Caco-2 (cell line): ENCODE results near the gene SCNN1G. TPM values are rescaled to one million over a fixed set of nuclear protein-coding genes. Genes with fewer than 3 reads are reported as not detected.

Experiments
- BruUV-seq: library from RNA; stranded (reverse); fragments of 400-500 nt; replicated peaks from 2 replicates; lab custom pipeline; 2021; lab: Mats Ljungman, UMichigan
- CTCF ChIA-PET: fragments of 300-600 bp; sonication (Branson Sonifier 250); formaldehyde crosslinking; loops from one replicate; lab custom pipeline; 2022; ENCODE audit warnings: antibody characterized with exemption; lab: Charles Lee
- POLR2A ChIA-PET: fragments of 300-600 bp; sonication (Branson Sonifier 250); formaldehyde crosslinking; loops from one replicate; lab custom pipeline; 2022; ENCODE audit warnings: antibody characterized with exemption; lab: Charles Lee
- DNase-seq, 2 experiments: peaks; one replicate each; pipeline versions ENCODE4 v3.0.0 to v3.0.0-alpha.2; 2020 to 2022
- H3K27me3 ChIP-seq: replicated peaks from 2 replicates; pipeline ENCODE4 v1.6.0; 2011; ENCODE audit warnings: low read length; ENCODE audit not compliant: control insufficient read depth, insufficient read depth
- H3K36me3 ChIP-seq: 2 replicates; pipeline ENCODE4 v1.5.1; 2011; ENCODE audit warnings: low read length; ENCODE audit not compliant: control insufficient read depth, insufficient read depth
- H3K4me1 ChIP-seq: fragments of 250-450 bp; sonication (Bioruptor Pico); 2 replicates; pipeline ENCODE4 v1.5.1; 2020; ENCODE audit warnings: mild to moderate bottlenecking
- H3K4me3 ChIP-seq: 2 replicates; pipeline ENCODE4 v1.5.1; 2011; ENCODE audit warnings: low read depth, mild to moderate bottlenecking, control low read depth, low read length
- H3K9me3 ChIP-seq: fragments of 250-450 bp; sonication (Bioruptor Pico); 2 replicates; pipeline ENCODE4 v1.5.1; 2020; ENCODE audit warnings: mild to moderate bottlenecking, moderate library complexity
- H3K27ac Mint-ChIP-seq: one replicate; pipeline ENCODE4 v1.8.0; 2022; ENCODE audit warnings: mixed read lengths; ENCODE audit not compliant: unreplicated experiment
- H3K27me3 Mint-ChIP-seq: one replicate; pipeline ENCODE4 v1.8.0; 2022; ENCODE audit warnings: mixed read lengths; ENCODE audit not compliant: insufficient read depth, unreplicated experiment
- H3K36me3 Mint-ChIP-seq: one replicate; pipeline ENCODE4 v1.8.0; 2022; ENCODE audit warnings: mild to moderate bottlenecking, mixed read lengths; ENCODE audit not compliant: insufficient read depth, unreplicated experiment
- H3K4me1 Mint-ChIP-seq: one replicate; pipeline ENCODE4 v1.8.0; 2022; ENCODE audit warnings: low read depth, mixed read lengths; ENCODE audit not compliant: unreplicated experiment
- H3K4me3 Mint-ChIP-seq: one replicate; pipeline ENCODE4 v1.8.0; 2022; ENCODE audit warnings: mild to moderate bottlenecking, moderate library complexity, mixed read lengths; ENCODE audit not compliant: unreplicated experiment
- H3K9me3 Mint-ChIP-seq: one replicate; pipeline ENCODE4 v1.8.0; 2022; ENCODE audit warnings: mixed read lengths; ENCODE audit not compliant: unreplicated experiment
- intact Hi-C: fragments of 100-400 bp; cut with micrococcal nuclease; formaldehyde crosslinking; loops from one replicate; pipeline ENCODE4 v1.10.0; 2022; ENCODE audit not compliant: unreplicated experiment
- total RNA-seq: library from RNA; stranded (reverse); gene quantifications from 2 replicates; pipeline ENCODE4 v1.2.3, GENCODE V29; 2022
- TF ChIP-seq, protein P1 (sequence below), 2 experiments: fragments of 200-600 bp in 1 of 2; IDR thresholded peaks; 1 replicate in 1 of 2; 2 replicates in 1 of 2; pipeline versions ENCODE4 v1.5.1 to v1.8.0; 2011 to 2022; ENCODE audit warnings: antibody characterized with exemption in 1 of 2, control low read depth in 1 of 2, inconsistent platforms in 1 of 2, low read depth in 1 of 2, low read length in 1 of 2, mild to moderate bottlenecking in 1 of 2, moderate library complexity in 1 of 2; ENCODE audit not compliant: insufficient read depth in 1 of 2, severe bottlenecking in 1 of 2, unreplicated experiment in 1 of 2

The SCNN1G gene
- total RNA-seq, 1 experiment from 2014 or later = not detected

DNA sequence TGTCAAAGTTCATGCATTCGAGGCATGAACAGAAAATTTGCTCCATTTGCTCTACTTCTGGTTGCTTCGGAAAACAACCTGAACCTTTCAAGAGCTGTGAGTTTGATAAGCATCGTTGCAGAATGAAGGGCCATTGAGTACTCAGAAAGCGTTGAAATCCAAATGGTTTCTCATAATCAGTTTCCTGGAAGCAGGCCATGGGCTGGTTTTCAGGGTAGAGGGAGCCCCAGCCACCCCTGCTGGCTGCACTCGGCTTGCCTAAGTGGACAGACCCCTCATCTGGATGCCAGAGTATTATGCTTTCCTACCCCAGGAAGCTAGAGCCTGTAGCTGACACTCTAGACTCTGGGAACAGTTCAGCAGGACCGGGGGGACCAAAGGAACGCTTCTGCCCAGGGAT lies 24.4 kb downstream of the SCNN1G start:
- BruUV-seq = no TSS peak
- Mint-ChIP-seq H3K36me3 (no peaks in the 10 kb centered on the region), H3K4me3 (no peak overlapping the region), H3K4me1 (no peaks in the 10 kb centered on the region), H3K27me3 (peaks cover 13% of the 10 kb centered on the region), H3K27ac (no peak overlapping the region), H3K9me3 (no peaks in the 10 kb centered on the region)
- Histone ChIP-seq H3K36me3 (no peaks in the 10 kb centered on the region), H3K4me3 (no peak overlapping the region), H3K27me3 (no peaks in the 10 kb centered on the region), H3K9me3 (no peaks in the 10 kb centered on the region), H3K4me1 (no peaks in the 10 kb centered on the region)
- TF ChIP-seq, protein P1, sequence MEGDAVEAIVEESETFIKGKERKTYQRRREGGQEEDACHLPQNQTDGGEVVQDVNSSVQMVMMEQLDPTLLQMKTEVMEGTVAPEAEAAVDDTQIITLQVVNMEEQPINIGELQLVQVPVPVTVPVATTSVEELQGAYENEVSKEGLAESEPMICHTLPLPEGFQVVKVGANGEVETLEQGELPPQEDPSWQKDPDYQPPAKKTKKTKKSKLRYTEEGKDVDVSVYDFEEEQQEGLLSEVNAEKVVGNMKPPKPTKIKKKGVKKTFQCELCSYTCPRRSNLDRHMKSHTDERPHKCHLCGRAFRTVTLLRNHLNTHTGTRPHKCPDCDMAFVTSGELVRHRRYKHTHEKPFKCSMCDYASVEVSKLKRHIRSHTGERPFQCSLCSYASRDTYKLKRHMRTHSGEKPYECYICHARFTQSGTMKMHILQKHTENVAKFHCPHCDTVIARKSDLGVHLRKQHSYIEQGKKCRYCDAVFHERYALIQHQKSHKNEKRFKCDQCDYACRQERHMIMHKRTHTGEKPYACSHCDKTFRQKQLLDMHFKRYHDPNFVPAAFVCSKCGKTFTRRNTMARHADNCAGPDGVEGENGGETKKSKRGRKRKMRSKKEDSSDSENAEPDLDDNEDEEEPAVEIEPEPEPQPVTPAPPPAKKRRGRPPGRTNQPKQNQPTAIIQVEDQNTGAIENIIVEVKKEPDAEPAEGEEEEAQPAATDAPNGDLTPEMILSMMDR (IDR thresholded peaks at IDR 0.05; ENCODE audit: insufficient read depth in 1 of 2, low read depth in 1 of 2, low read length in 1 of 2, severe bottlenecking in 1 of 2, unreplicated experiment in 1 of 2) = no peak
- ChIA-PET CTCF (no interaction called here), POLR2A (no interaction called here)
- no peak for DNase-seq
- intact Hi-C loops = no loop called here

DNA sequence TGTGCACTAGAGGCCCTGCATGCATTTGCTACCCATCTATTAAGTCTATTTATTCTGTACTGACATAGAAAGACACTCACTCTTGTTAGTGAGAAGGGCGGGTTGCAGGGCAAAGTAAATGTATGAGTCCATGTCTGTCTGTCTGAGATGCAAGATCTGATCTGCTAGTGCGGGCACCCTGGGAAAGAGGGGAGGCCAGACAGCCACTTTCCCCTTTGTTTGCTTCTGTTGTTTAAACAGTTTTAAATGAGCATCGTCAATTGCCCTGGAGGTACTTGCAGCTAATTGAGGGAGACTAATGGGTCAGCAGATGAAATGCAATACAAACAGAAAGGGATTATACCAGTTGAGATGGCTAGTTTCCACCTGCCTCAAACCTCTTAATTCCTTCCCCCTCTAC lies 24.9 kb downstream of the SCNN1G start:
- TF ChIP-seq, protein P1 (IDR thresholded peaks at IDR 0.05; ENCODE audit: insufficient read depth in 1 of 2, low read depth in 1 of 2, low read length in 1 of 2, severe bottlenecking in 1 of 2, unreplicated experiment in 1 of 2) = no peak
- Mint-ChIP-seq H3K4me3 (no peak overlapping the region), H3K9me3 (no peaks in the 10 kb centered on the region), H3K27ac (no peak overlapping the region), H3K36me3 (no peaks in the 10 kb centered on the region), H3K27me3 (peaks cover 13% of the 10 kb centered on the region), H3K4me1 (no peaks in the 10 kb centered on the region)
- no peaks in the 10 kb centered on the region for H3K4me1 ChIP-seq
- H3K27me3 ChIP-seq = no peaks in the 10 kb centered on the region
- H3K9me3 ChIP-seq = no peaks in the 10 kb centered on the region
- DNase-seq = no peak
- no TSS peak for BruUV-seq
- intact Hi-C loops = no loop called here
- POLR2A ChIA-PET = no interaction called here
- no peak overlapping the region for H3K4me3 ChIP-seq
- CTCF ChIA-PET = no interaction called here
- no peaks in the 10 kb centered on the region for H3K36me3 ChIP-seq

DNA sequence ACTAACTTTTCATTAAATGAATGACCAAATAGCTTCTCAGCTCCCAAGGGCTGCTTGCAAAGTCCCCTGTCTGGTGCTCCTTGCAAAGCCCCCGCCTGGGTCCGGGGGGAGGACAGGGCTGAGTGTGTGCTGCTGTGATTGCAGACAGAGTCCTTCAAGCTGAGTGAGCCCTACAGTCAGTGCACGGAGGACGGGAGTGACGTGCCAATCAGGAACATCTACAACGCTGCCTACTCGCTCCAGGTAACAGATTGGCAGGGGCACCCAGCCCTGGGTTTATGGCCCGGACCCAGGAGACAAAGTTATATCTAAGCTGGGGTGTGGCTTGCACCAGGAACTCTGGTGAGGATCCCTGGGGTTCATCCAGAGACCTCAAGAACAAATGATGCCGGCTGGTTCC lies 27.1 kb downstream of the SCNN1G start:
- Mint-ChIP-seq H3K4me1 (no peaks in the 10 kb centered on the region), H3K27me3 (peaks cover 10% of the 10 kb centered on the region), H3K27ac (no peak overlapping the region), H3K9me3 (no peaks in the 10 kb centered on the region), H3K4me3 (no peak overlapping the region), H3K36me3 (no peaks in the 10 kb centered on the region)
- Histone ChIP-seq H3K27me3 (no peaks in the 10 kb centered on the region), H3K4me3 (no peak overlapping the region), H3K4me1 (no peaks in the 10 kb centered on the region), H3K9me3 (no peaks in the 10 kb centered on the region), H3K36me3 (no peaks in the 10 kb centered on the region)
- DNase-seq = no peak
- ChIA-PET POLR2A (no interaction called here), CTCF (no interaction called here)
- no TSS peak for BruUV-seq
- intact Hi-C loops = no loop called here
- TF ChIP-seq, protein P1 (IDR thresholded peaks at IDR 0.05; ENCODE audit: insufficient read depth in 1 of 2, low read depth in 1 of 2, low read length in 1 of 2, severe bottlenecking in 1 of 2, unreplicated experiment in 1 of 2) = no peak
